ENCODE results near the gene HOXA13.

- no peak for TF ChIP-seq POLR2A (IDR thresholded peaks at IDR 0.05; ENCODE audit: low read depth)
- TF ChIP-seq CTCF (IDR thresholded peaks at IDR 0.05) = no peak
- no peak for TF ChIP-seq POLR2AphosphoS5 (IDR thresholded peaks at IDR 0.05)
- TF ChIP-seq EP300 (IDR thresholded peaks at IDR 0.05) = no peak
These were observed 24.2 kb upstream of the HOXA13 start for GRCh38 chr7:27223941-27224575.
